Esophagus squamous epithelium (tissue), 4 donors: Measurements from ENCODE around the gene CENPE.

Experiments used
- POLR2A ChIP-seq, 4 donors: fragments of 450-650 bp; IDR thresholded peaks; one replicate each; pipeline ENCODE4 v1.6.1; 2017; ENCODE audit warnings: antibody characterized with exemption in 4 of 4, mild to moderate bottlenecking in 4 of 4, moderate library complexity in 3 of 4
- TF ChIP-seq, protein P1 (sequence below), 6 experiments: fragments of 450-650 bp in 4 of 6; fragments of 200-600 bp in 2 of 6; sonication (generic) in 2 of 6; IDR thresholded peaks; one replicate each; pipeline ENCODE4 v1.5.1; 2016 to 2019; ENCODE audit warnings: antibody characterized with exemption in 6 of 6, mild to moderate bottlenecking in 4 of 6, moderate library complexity in 4 of 6

DNA sequence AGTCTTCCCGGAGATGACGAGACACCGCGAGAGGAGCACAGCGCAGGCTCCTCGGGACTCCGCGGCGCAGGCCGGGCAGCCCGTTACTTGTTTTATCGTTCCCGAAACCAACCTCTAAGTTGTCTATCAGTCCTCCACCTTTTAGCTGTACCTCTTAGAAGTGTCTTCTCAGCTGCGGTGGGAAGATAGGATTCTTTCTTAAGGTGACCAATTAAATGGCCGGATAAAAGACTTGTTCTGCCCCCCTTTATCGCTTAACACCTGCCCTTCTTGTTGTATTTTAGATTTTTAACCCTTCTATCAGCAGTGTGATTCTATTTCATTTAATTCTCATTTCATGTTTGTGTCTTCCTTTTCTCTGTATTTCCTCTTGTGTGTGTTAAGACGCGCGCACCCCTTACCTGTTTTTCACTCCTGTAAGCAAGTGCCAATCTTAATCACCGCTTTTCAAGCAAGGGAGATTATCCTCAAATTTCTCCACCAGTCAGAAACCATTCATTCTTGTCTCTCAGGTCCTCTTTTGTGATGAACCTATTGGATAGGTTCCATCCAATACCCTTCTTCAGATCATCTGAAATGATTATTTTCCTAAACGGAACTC, 121.3 kb downstream of the CENPE start, which contains the start of gene SLC9B2:
- TF ChIP-seq, protein P1, sequence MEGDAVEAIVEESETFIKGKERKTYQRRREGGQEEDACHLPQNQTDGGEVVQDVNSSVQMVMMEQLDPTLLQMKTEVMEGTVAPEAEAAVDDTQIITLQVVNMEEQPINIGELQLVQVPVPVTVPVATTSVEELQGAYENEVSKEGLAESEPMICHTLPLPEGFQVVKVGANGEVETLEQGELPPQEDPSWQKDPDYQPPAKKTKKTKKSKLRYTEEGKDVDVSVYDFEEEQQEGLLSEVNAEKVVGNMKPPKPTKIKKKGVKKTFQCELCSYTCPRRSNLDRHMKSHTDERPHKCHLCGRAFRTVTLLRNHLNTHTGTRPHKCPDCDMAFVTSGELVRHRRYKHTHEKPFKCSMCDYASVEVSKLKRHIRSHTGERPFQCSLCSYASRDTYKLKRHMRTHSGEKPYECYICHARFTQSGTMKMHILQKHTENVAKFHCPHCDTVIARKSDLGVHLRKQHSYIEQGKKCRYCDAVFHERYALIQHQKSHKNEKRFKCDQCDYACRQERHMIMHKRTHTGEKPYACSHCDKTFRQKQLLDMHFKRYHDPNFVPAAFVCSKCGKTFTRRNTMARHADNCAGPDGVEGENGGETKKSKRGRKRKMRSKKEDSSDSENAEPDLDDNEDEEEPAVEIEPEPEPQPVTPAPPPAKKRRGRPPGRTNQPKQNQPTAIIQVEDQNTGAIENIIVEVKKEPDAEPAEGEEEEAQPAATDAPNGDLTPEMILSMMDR (IDR thresholded peaks at IDR 0.05), result no peak
- TF ChIP-seq POLR2A (IDR thresholded peaks at IDR 0.05), result no peak
